ENCODE results near the gene PLS1. TPM values are rescaled to one million over a fixed set of nuclear protein-coding genes. Genes with fewer than 3 reads are reported as not detected.
"Not testable (repeated sequence)": the region's sequence is repeated elsewhere in the genome, so short reads cannot be mapped to it uniquely, and the experiment has no call there.

PLS1 gene
- total and polyA plus RNA-seq, 2 donors: 2.6 to 29.8 TPM

DNA sequence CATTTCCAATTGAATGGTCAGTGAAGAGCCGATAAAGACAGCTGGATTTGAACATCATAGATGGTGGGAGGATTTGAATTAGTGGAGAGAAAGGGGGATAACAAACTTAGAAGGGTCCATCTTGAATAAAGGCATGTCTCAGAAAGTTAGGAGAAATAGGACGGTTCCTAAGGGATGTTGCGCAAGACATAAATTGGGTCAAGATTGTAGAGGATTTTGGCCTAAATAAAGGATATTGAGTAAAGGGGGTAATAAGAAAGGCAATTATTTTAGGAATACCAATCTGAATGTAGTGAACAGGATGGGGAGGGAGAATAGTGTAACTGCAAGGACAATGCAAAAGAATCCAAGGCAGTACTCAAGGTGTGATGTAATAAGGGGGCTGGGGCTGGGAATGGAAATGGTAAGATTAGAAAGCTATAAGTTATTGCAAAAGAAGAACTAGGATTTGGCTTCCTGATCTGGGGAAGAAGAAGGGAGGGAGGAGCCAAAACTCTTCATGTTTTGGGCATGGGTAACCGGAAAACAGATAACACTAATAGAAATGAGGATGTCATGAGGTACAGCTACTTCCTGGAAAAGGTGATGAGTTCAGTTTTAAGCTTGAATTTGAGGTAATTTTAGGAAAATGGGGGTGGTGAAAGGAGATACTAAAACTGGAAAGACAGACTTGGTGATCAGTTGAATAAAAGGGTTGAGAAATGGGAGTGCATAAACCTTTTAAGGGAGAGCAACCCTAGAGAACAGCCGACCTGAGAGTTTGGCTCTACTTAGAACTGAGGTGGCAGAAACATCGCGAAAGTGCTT is 110.3 kb downstream of the PLS1 start:
- H3K4me3 ChIP-seq (ENCODE audit: low read depth, low read length): no peak overlapping the region
- H3K4me1 ChIP-seq (ENCODE audit: insufficient read depth): no peaks in the 10 kb centered on the region
- 83% methylated on average over 7 of the region's 7 CpGs for WGBS
- H3K36me3 ChIP-seq (ENCODE audit: insufficient read depth): no peaks in the 10 kb centered on the region
- H3K27ac ChIP-seq (ENCODE audit: low read depth): no peak overlapping the region
- no peak for DNase-seq (ENCODE audit: extremely low spot score)

DNA sequence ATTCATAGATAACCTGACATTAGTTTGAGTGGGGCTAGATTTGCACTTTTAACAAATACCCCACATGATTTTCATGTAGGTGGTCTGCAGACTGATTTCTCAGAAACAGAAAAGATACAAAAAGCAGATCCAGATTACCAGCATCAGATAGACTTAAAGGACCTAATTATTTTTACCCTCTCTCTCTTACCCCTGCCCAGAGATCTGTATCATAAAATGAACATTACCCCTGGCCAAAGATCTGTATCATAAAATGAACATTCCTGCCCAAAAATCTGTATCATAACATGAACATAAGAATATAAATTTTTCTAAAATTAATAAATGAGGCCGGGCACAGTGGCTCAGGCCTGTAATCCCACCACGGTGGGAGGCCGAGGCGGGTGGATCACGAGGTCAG is 113.0 kb downstream of the PLS1 start:
- no peak overlapping the region for H3K27ac ChIP-seq (ENCODE audit: low read depth)
- no peaks in the 10 kb centered on the region for H3K36me3 ChIP-seq (ENCODE audit: insufficient read depth)
- DNase-seq (ENCODE audit: extremely low spot score): no peak

DNA sequence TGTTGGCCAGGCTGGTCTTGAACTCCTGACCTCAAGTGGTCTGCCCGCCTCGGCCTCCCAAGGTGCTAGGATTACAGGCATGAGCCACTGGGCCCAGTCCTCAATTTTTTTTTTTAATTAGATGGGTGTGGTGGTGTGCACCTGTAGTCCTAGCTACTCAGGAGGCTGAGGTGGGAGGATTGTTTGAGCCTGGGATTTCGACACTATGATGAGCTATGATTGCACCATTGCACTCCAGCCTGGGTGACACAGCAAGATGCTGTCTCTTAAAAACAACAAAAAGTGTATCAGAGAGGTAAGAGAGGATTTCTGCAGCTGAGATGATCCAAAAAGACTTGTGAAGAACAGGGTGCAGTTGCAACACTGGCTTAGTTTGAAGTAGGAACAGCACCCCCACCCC is 118.7 kb downstream of the PLS1 start:
- not testable (repeated sequence) for DNase-seq (ENCODE audit: extremely low spot score); H3K27ac ChIP-seq (ENCODE audit: low read depth); H3K36me3 ChIP-seq (ENCODE audit: insufficient read depth); H3K4me1 ChIP-seq (ENCODE audit: insufficient read depth); H3K4me3 ChIP-seq (ENCODE audit: low read depth, low read length)
- WGBS: 93% methylated on average over 3 of the region's 3 CpGs

More for the DNA sequence above, 113.0 kb downstream of the PLS1 start:
- no peak overlapping the region for H3K4me3 ChIP-seq (ENCODE audit: low read depth, low read length)
- 90% methylated on average over 5 of the region's 5 CpGs for WGBS
- no peaks in the 10 kb centered on the region for H3K4me1 ChIP-seq (ENCODE audit: insufficient read depth)

DNA sequence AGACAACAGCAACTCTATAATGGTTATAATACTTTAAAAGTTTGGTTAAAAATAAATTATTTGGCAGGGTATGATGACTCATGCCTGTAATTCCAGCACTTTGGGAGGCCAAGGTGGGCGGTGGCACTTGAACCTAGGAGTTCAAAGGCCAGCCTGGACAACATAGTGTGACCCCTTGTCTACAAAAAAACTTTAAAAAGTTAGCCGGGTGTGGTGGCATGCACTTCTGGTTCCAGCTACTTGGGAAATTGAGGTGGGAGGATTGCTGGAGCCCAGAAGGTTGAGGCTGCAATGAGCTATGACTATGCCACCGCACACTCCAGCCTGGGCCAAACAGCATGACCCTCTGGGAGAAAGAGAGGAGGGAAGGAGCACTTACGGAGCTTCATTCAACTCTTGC is 119.9 kb downstream of the PLS1 start:
- 94% methylated on average over 4 of the region's 4 CpGs for WGBS
- DNase-seq (ENCODE audit: extremely low spot score): no peak
- Histone ChIP-seq H3K4me3 (ENCODE audit: low read depth, low read length) (no peak overlapping the region), H3K4me1 (ENCODE audit: insufficient read depth) (no peaks in the 10 kb centered on the region), H3K27ac (ENCODE audit: low read depth) (no peak overlapping the region), H3K36me3 (ENCODE audit: insufficient read depth) (no peaks in the 10 kb centered on the region)

DNA sequence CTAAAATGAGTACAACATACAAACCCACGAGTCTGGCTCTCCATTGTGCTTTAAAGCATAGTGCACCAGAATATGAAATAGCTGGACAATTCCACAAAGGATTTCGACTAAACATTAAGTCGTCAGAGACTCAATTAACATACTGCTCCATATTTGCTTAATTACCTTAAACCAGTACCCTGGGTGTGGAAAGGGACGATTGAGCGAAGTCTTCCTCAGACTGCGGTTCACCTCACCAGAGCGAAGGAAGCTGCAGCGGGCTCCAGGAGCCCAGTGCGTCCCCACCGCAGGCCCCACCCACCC is 127.4 kb downstream of the PLS1 start:
- no peaks in the 10 kb centered on the region for H3K36me3 ChIP-seq (ENCODE audit: insufficient read depth)
- peak overlapping the region; percentile 91 for H3K4me3 ChIP-seq (ENCODE audit: low read depth, low read length)
- H3K4me1 ChIP-seq (ENCODE audit: insufficient read depth): no peaks in the 10 kb centered on the region
- no peak overlapping the region for H3K27ac ChIP-seq (ENCODE audit: low read depth)
- under 1% methylated on average over 10 of the region's 10 CpGs for WGBS
- no peak for DNase-seq (ENCODE audit: extremely low spot score)

DNA sequence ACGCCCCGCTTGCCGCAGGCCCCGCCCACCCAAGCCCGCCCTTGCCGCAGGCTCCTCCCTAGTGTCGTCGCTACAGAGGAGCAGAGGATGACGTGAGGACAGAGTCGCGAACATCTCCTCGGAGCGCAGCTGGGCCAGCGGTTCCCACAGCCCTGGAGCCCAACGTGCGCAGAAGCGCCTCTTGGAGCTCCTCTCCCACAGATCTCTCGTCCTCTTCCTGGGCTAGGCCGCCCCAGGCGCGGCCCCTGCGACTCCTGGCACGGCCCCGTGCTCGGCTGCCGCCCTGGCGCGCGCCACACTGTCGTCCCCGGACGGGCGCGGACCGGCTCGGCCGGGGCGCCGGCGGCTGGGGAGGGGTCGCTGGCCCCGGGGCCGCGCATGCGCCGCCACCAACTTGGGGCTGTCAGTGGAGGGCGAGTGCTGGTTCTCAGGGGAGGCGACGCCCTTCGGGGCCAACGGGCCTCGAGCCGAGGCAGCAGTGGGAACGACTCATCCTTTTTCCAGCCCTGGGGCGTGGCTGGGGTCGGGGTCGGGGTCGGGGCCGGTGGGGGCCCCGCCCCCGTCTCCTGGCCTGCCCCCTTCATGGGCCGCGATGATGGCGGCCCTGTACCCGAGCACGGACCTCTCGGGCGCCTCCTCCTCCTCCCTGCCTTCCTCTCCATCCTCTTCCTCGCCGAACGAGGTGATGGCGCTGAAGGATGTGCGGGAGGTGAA is 127.9 kb downstream of the PLS1 start, which contains the start of gene TRPC1:
TSS of gene TRPC1 (plus strand) at position 67 of the 714 bp plus-strand sequence. CDS start at position 593, 526 bp downstream.
- no peaks in the 10 kb centered on the region for H3K4me1 ChIP-seq (ENCODE audit: insufficient read depth)
- H3K27ac ChIP-seq (ENCODE audit: low read depth): peak within 1 kb of the TSS; percentile 91
- peak; percentile 71 for DNase-seq (ENCODE audit: extremely low spot score)
- under 1% methylated on average over 73 of the region's 73 CpGs for whole genome bisulfite sequencing
- H3K36me3 ChIP-seq (ENCODE audit: insufficient read depth): no peaks in the 10 kb centered on the region
- peak within 1 kb of the TSS; percentile 91 for H3K4me3 ChIP-seq (ENCODE audit: low read depth, low read length)

DNA sequence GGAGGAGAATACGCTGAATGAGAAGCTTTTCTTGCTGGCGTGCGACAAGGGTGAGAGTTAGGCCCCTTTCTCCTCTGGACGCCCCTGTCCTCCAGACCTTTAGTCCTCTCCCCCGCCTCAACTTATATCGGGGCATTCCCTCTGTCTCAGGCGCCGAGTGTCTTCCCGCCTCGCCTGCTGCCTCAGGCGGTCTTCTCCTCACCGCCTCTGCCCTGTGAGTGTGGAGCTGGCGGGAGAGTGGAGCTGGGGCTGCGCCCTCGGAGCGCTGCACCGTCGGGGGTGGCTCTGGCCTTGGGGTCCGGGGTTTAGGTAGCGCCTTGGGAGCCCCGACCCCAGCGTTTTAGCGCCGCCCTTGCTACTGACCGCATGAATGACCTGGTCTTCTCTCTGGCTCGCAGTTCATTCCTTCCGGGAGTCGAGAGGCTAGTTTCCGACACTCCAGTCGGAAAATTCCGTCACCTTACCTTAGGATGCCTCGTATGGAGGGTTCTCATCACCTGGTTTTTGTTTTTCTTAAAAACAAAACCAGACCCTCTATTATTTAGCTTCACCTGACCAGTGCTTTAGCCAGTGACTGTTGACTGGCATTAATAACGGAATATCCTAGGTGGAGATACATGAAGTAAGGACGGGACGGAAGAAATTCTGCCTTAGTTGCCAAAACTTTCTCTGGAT is 128.6 kb downstream of the PLS1 start:
- Histone ChIP-seq H3K4me1 (ENCODE audit: insufficient read depth) (no peaks in the 10 kb centered on the region), H3K36me3 (ENCODE audit: insufficient read depth) (no peaks in the 10 kb centered on the region), H3K27ac (ENCODE audit: low read depth) (no peak overlapping the region), H3K4me3 (ENCODE audit: low read depth, low read length) (peak overlapping the region; percentile 91)
- 4% methylated on average over 35 of the region's 35 CpGs for WGBS
- peak; percentile 6 for DNase-seq (ENCODE audit: extremely low spot score)

DNA sequence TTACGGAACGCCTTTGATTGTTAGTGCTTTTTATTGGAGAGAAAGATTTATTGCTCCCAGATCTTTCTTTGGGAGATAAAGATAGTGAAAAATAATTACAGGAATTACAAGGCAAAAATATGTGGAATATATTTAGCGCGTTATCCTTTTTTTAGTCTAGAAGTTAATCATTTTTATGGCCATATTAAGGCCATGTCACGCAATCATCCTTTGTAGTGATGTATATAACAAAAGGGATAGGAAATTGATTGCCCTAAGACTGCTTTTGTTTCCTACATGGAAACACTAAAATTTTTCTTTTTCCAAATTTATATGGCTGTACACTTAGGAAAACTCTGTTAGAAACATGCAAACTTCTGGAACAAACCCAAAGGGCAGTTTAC is 129.2 kb downstream of the PLS1 start:
- no peak for DNase-seq (ENCODE audit: extremely low spot score)
- peak overlapping the region; percentile 91 for H3K4me3 ChIP-seq (ENCODE audit: low read depth, low read length)
- H3K4me1 ChIP-seq (ENCODE audit: insufficient read depth): no peaks in the 10 kb centered on the region
- WGBS: 42% methylated on average over 5 of the region's 5 CpGs
- H3K27ac ChIP-seq (ENCODE audit: low read depth): no peak overlapping the region
- no peaks in the 10 kb centered on the region for H3K36me3 ChIP-seq (ENCODE audit: insufficient read depth)

DNA sequence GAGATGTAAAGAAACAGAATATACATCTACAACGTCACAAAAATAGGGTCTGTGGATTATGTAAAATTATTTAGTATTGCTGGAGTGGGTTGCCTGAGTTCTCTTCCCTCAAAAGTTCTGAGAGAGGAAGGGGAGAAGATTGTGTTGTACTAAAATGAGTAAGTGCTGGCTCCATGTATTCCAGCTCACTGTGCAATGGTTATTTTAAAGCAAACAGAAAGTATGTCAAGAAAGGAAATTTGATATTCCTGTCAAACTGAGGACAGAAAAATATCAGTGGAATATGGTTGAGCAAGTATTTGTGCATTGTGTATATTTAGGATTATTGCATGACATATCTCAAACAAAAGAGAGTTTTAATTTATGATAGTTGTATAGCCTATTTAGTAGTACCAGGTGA is 129.8 kb downstream of the PLS1 start:
- WGBS: 41% methylated on average over 1 of the region's 1 CpG

DNA sequence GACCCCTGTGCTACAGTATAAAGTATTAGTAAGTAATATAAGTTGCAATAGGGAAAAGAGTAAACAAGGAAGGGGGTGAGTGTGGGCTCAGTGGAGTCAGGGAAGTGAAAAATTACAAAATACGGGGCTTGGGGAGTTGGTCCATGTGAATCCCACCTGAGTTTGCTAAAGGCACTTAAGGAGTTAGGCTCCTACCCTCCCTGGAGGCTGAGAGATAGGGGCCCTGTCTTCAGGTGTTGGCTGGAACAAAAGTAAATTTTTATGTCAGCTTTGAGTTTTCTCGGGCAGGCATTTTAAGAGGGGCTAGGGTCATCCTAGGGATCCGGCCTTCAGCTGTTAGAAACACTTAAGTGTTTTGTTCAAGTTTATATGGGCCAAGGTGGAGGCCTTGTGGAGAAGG is 135.9 kb downstream of the PLS1 start:
- H3K27ac ChIP-seq (ENCODE audit: low read depth): no peak overlapping the region
- no peaks in the 10 kb centered on the region for H3K4me1 ChIP-seq (ENCODE audit: insufficient read depth)
- 90% methylated on average over 3 of the region's 3 CpGs for WGBS

More for the DNA sequence above, 129.8 kb downstream of the PLS1 start:
- no peaks in the 10 kb centered on the region for H3K36me3 ChIP-seq (ENCODE audit: insufficient read depth)
- no peak overlapping the region for H3K27ac ChIP-seq (ENCODE audit: low read depth)
- DNase-seq (ENCODE audit: extremely low spot score): no peak
- no peak overlapping the region for H3K4me3 ChIP-seq (ENCODE audit: low read depth, low read length)
- no peaks in the 10 kb centered on the region for H3K4me1 ChIP-seq (ENCODE audit: insufficient read depth)

DNA sequence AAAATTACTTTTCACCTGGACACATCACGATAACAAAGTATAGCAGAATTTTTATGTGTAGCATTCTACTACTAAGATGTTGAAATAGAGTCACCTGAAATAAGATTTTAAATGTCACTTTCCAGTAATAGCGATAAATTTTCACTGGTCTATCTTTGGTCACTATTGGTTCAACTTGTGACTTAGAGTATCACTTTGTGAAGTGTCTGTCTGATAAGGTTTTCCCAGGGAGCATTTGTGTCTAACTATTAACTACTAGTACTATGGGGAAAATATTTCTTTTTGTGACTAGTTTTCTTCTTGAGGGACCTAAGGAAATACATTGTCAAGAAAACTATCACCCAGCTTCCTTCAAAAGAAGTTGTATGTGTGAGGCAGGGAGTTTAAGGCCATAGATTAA is 138.6 kb downstream of the PLS1 start:
- no peak overlapping the region for H3K27ac ChIP-seq (ENCODE audit: low read depth)
- no peaks in the 10 kb centered on the region for H3K36me3 ChIP-seq (ENCODE audit: insufficient read depth)
- no peaks in the 10 kb centered on the region for H3K4me1 ChIP-seq (ENCODE audit: insufficient read depth)
- no peak for DNase-seq (ENCODE audit: extremely low spot score)
- whole genome bisulfite sequencing: 99% methylated on average over 2 of the region's 2 CpGs
- no peak overlapping the region for H3K4me3 ChIP-seq (ENCODE audit: low read depth, low read length)

More for the DNA sequence above, 135.9 kb downstream of the PLS1 start:
- DNase-seq (ENCODE audit: extremely low spot score): no peak
- Histone ChIP-seq H3K4me3 (ENCODE audit: low read depth, low read length) (no peak overlapping the region), H3K36me3 (ENCODE audit: insufficient read depth) (no peaks in the 10 kb centered on the region)

DNA sequence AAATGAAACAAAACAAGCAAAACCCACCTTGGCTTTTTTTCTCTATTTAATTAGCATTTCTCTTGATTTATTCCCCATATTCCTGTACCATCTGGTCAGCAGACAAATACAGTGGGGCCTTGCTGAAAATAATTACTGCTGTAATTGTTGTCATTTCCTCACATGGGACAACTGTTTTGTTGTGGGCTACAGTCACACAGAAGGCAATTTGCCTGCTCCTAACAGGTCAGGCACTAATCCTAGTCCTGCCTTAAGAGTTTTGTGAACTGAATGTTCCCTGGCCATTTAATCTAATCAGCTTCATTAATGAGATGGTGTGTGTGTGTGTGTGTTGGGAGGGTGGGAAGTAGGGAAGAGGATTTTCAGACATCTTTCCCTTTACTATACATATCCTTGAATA is 139.3 kb downstream of the PLS1 start:
- H3K36me3 ChIP-seq (ENCODE audit: insufficient read depth): no peaks in the 10 kb centered on the region
- H3K27ac ChIP-seq (ENCODE audit: low read depth): no peak overlapping the region
- DNase-seq (ENCODE audit: extremely low spot score): no peak
- no peaks in the 10 kb centered on the region for H3K4me1 ChIP-seq (ENCODE audit: insufficient read depth)
- no peak overlapping the region for H3K4me3 ChIP-seq (ENCODE audit: low read depth, low read length)

DNA sequence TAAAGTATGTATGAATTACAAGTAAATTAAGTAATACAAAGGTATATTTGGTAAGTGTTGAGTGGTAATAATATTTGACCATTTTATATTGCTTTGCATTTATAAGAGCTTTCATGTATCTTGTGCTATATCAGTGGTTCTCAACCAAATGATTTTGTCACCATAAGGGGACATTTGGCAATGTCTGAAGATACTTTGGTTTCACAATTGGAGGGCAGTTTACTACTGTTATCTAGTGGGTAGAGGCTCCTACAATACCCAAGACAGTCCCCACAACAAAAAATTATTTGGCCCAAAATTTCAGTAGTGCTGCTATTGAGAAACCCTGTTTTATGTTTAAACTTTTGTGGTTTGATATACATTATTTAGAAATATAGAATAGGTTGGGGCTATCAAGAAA is 142.2 kb downstream of the PLS1 start:
- Histone ChIP-seq H3K4me1 (ENCODE audit: insufficient read depth) (no peaks in the 10 kb centered on the region), H3K27ac (ENCODE audit: low read depth) (no peak overlapping the region), H3K4me3 (ENCODE audit: low read depth, low read length) (no peak overlapping the region), H3K36me3 (ENCODE audit: insufficient read depth) (no peaks in the 10 kb centered on the region)
- no peak for DNase-seq (ENCODE audit: extremely low spot score)

DNA sequence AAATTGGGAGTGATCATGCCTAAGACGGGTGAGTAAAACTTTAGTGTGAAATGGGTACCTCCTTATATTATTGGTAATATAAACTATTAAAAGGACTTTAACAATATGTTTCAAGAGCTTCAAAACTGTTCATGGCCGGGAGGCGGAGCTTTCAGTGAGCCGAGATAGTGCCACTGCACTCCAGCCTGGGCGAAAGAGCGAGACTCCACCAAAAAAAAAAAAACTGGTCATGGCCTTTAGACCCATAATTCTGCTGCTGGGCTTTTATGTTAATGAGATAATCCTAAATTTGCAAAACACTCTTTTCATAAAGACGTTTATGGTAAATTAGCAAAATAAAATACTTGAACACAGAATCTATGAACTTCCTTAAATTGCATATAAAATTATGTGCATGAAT is 150.5 kb downstream of the PLS1 start:
- WGBS: 94% methylated on average over 7 of the region's 7 CpGs
- no peak for DNase-seq (ENCODE audit: extremely low spot score)
- H3K4me1 ChIP-seq (ENCODE audit: insufficient read depth): no peaks in the 10 kb centered on the region
- H3K36me3 ChIP-seq (ENCODE audit: insufficient read depth): no peaks in the 10 kb centered on the region
- H3K27ac ChIP-seq (ENCODE audit: low read depth): no peak overlapping the region
- no peak overlapping the region for H3K4me3 ChIP-seq (ENCODE audit: low read depth, low read length)

All from urinary bladder (tissue), 4 donors.